Cardiac muscle cell (in vitro differentiated cells and primary cell): Measurements from ENCODE around the gene MRTFB. TPM values are rescaled to one million over a fixed set of nuclear protein-coding genes. Genes with fewer than 3 reads are reported as not detected.

Experiments used
- DNase-seq, 2 donors: peaks; one replicate each; pipeline versions ENCODE4 v3.0.0 to v3.0.0-alpha.2; 2010 to 2017; ENCODE audit warnings: low read depth in 1 of 2, low spot score in 1 of 2
- H3K27ac ChIP-seq: fragments of 200-600 bp; sonication (generic); 2 replicates; pipeline ENCODE4 v1.5.1; 2016
- H3K27me3 ChIP-seq: fragments of 200-600 bp; sonication (generic); 2 replicates; pipeline ENCODE4 v1.6.0; 2016; ENCODE audit warnings: control low read depth
- H3K36me3 ChIP-seq: fragments of 200-600 bp; sonication (generic); 2 replicates; pipeline ENCODE4 v1.5.1; 2016; ENCODE audit warnings: control low read depth
- H3K4me1 ChIP-seq: fragments of 200-600 bp; sonication (generic); 2 replicates; pipeline ENCODE4 v1.8.1; 2017; ENCODE audit warnings: low read depth, mild to moderate bottlenecking, mixed run types
- H3K4me3 ChIP-seq: fragments of 200-600 bp; sonication (generic); 2 replicates; pipeline ENCODE4 v1.5.1; 2016; ENCODE audit warnings: mild to moderate bottlenecking
- H3K9me3 ChIP-seq: fragments of 200-600 bp; sonication (generic); 2 replicates; pipeline ENCODE4 v1.5.1; 2017; ENCODE audit warnings: low read depth, mild to moderate bottlenecking, control low read depth
- CTCF ChIP-seq: IDR thresholded peaks from 2 replicates; pipeline ENCODE4 v1.5.1; 2012; ENCODE audit warnings: low read depth, mild to moderate bottlenecking, low read length
- polyA plus RNA-seq: library from polyadenylated mRNA; unstranded; fragments of >200 nt; fragmentation: Nextera tagmentation; extraction: Ambion mirVana; gene quantifications from 2 replicates; pipeline ENCODE4 v1.2.1, GENCODE V29; 2016
- total RNA-seq: library from RNA; depleted of rRNA; stranded (reverse); fragments of >200 nt; gene quantifications from 2 replicates; pipeline ENCODE4 v1.2.3, GENCODE V29; 2016

Gene MRTFB
- total and polyA plus RNA-seq, 2 experiments from 2014 or later: 9.4 to 27.9 TPM

- no peaks in the 10 kb centered on the region for H3K36me3 ChIP-seq
- H3K4me1 ChIP-seq: peaks cover 1% of the 10 kb centered on the region
- no peak for TF ChIP-seq CTCF
- no peaks in the 10 kb centered on the region for H3K9me3 ChIP-seq
- H3K27ac ChIP-seq: no peak overlapping the region
- H3K27me3 ChIP-seq: no peaks in the 10 kb centered on the region
- no peak for DNase-seq
- H3K4me3 ChIP-seq: no peak overlapping the region
These were observed 36.0 kb upstream of the MRTFB start for GRCh38 chr16:14035092-14035491.

- DNase-seq: no peak
- Histone ChIP-seq H3K27me3 (no peaks in the 10 kb centered on the region), H3K36me3 (no peaks in the 10 kb centered on the region), H3K27ac (no peak overlapping the region), H3K9me3 (no peaks in the 10 kb centered on the region), H3K4me3 (no peak overlapping the region), H3K4me1 (no peaks in the 10 kb centered on the region)
- TF ChIP-seq CTCF: no peak
These were observed 34.2 kb upstream of the MRTFB start for GRCh38 chr16:14036889-14037288.

- DNase-seq: no peak
- TF ChIP-seq CTCF: no peak
- no peaks in the 10 kb centered on the region for H3K36me3 ChIP-seq
These were observed 33.2 kb upstream of the MRTFB start for GRCh38 chr16:14037960-14038359.

GRCh38 chr16:14041164-14041563, 30.0 kb upstream of the MRTFB start:
- no peaks in the 10 kb centered on the region for H3K9me3 ChIP-seq
- TF ChIP-seq CTCF: no peak
- H3K4me3 ChIP-seq: no peak overlapping the region
- no peak for DNase-seq
- H3K27ac ChIP-seq: no peak overlapping the region
- H3K27me3 ChIP-seq: no peaks in the 10 kb centered on the region
- no peaks in the 10 kb centered on the region for H3K36me3 ChIP-seq
- no peaks in the 10 kb centered on the region for H3K4me1 ChIP-seq

More at GRCh38 chr16:14037960-14038359, 33.2 kb upstream of the MRTFB start:
- Histone ChIP-seq H3K4me3 (no peak overlapping the region), H3K27me3 (no peaks in the 10 kb centered on the region), H3K27ac (no peak overlapping the region), H3K4me1 (no peaks in the 10 kb centered on the region), H3K9me3 (no peaks in the 10 kb centered on the region)

- Histone ChIP-seq H3K36me3 (no peaks in the 10 kb centered on the region), H3K27me3 (no peaks in the 10 kb centered on the region), H3K4me3 (no peak overlapping the region), H3K4me1 (no peaks in the 10 kb centered on the region), H3K27ac (no peak overlapping the region), H3K9me3 (no peaks in the 10 kb centered on the region)
- DNase-seq: peak in 1 of 2 donors; percentile 12
- no peak for TF ChIP-seq CTCF
These were observed 28.4 kb upstream of the MRTFB start for GRCh38 chr16:14042706-14043105.

GRCh38 chr16:14043278-14043677, 27.8 kb upstream of the MRTFB start:
- H3K4me3 ChIP-seq: no peak overlapping the region
- TF ChIP-seq CTCF: no peak
- no peaks in the 10 kb centered on the region for H3K36me3 ChIP-seq
- H3K27ac ChIP-seq: no peak overlapping the region
- no peaks in the 10 kb centered on the region for H3K4me1 ChIP-seq
- H3K9me3 ChIP-seq: no peaks in the 10 kb centered on the region
- no peak for DNase-seq
- no peaks in the 10 kb centered on the region for H3K27me3 ChIP-seq
